Measurements from ENCODE around the gene DCBLD1.

Gene DCBLD1

GRCh38 chr6:117533775-117534174 is 51.3 kb downstream of the DCBLD1 start:
- no peak overlapping the region for H3K4me3 ChIP-seq (ENCODE audit: control insufficient read depth, low read depth, low read length)
- TF ChIP-seq CTCF (conservative IDR thresholded peaks at IDR 0.05; ENCODE audit: control insufficient read depth, insufficient read depth, low read depth, low read length): no peak
- no peak for DNase-seq (ENCODE audit: low read depth)

GRCh38 chr6:117534974-117535373 is 52.5 kb downstream of the DCBLD1 start:
- TF ChIP-seq CTCF (conservative IDR thresholded peaks at IDR 0.05; ENCODE audit: control insufficient read depth, insufficient read depth, low read depth, low read length): no peak
- H3K4me3 ChIP-seq (ENCODE audit: control insufficient read depth, low read depth, low read length): no peak overlapping the region
- no peak for DNase-seq (ENCODE audit: low read depth)

GRCh38 chr6:117536317-117536716 is 53.8 kb downstream of the DCBLD1 start:
- TF ChIP-seq CTCF (conservative IDR thresholded peaks at IDR 0.05; ENCODE audit: control insufficient read depth, insufficient read depth, low read depth, low read length): no peak
- no peak overlapping the region for H3K4me3 ChIP-seq (ENCODE audit: control insufficient read depth, low read depth, low read length)
- no peak for DNase-seq (ENCODE audit: low read depth)

GRCh38 chr6:117538615-117539014 is 56.1 kb downstream of the DCBLD1 start:
- no peak for TF ChIP-seq CTCF (conservative IDR thresholded peaks at IDR 0.05; ENCODE audit: control insufficient read depth, insufficient read depth, low read depth, low read length)
- DNase-seq (ENCODE audit: low read depth): no peak
- H3K4me3 ChIP-seq (ENCODE audit: control insufficient read depth, low read depth, low read length): no peak overlapping the region

GRCh38 chr6:117540670-117541069 is 58.2 kb downstream of the DCBLD1 start:
- no peak for TF ChIP-seq CTCF (conservative IDR thresholded peaks at IDR 0.05; ENCODE audit: control insufficient read depth, insufficient read depth, low read depth, low read length)
- DNase-seq (ENCODE audit: low read depth): peak; percentile 69
- H3K4me3 ChIP-seq (ENCODE audit: control insufficient read depth, low read depth, low read length): no peak overlapping the region

- no peak for TF ChIP-seq CTCF (conservative IDR thresholded peaks at IDR 0.05; ENCODE audit: control insufficient read depth, insufficient read depth, low read depth, low read length)
- H3K4me3 ChIP-seq (ENCODE audit: control insufficient read depth, low read depth, low read length): no peak overlapping the region
- DNase-seq (ENCODE audit: low read depth): no peak
Observed at GRCh38 chr6:117542493-117542892, 60.0 kb downstream of the DCBLD1 start.

GRCh38 chr6:117544716-117545115 is 62.2 kb downstream of the DCBLD1 start:
- no peak for DNase-seq (ENCODE audit: low read depth)
- no peak for TF ChIP-seq CTCF (conservative IDR thresholded peaks at IDR 0.05; ENCODE audit: control insufficient read depth, insufficient read depth, low read depth, low read length)
- H3K4me3 ChIP-seq (ENCODE audit: control insufficient read depth, low read depth, low read length): no peak overlapping the region
